Smooth muscle cell (in vitro differentiated cells): ENCODE data around the gene CA6. TPM values are rescaled to one million over a fixed set of nuclear protein-coding genes. Genes with fewer than 3 reads are reported as not detected.

Source experiments
- DNase-seq: peaks from one replicate; lab custom pipeline; 2025; ENCODE audit not compliant: unreplicated experiment; lab: John Stamatoyannopoulos, UW
- H2AFZ ChIP-seq: fragments of 200-600 bp; sonication (generic); 2 replicates; pipeline ENCODE4 v1.6.0; 2016; ENCODE audit warnings: antibody characterized with exemption, low read depth, mild to moderate bottlenecking
- H3F3A ChIP-seq: fragments of 200-600 bp; sonication (generic); 2 replicates; pipeline ENCODE4 v1.6.0; 2017; ENCODE audit warnings: antibody characterized with exemption, low read depth
- H3K27ac ChIP-seq: fragments of 200-600 bp; sonication (generic); 2 replicates; pipeline ENCODE4 v1.5.1; 2016; ENCODE audit warnings: low read depth, mild to moderate bottlenecking
- H3K27me3 ChIP-seq: fragments of 200-600 bp; sonication (generic); 2 replicates; pipeline ENCODE4 v1.6.1; 2016; ENCODE audit warnings: low read depth, mild to moderate bottlenecking
- H3K36me3 ChIP-seq: fragments of 200-600 bp; sonication (generic); 2 replicates; pipeline ENCODE4 v1.5.1; 2016; ENCODE audit warnings: low read depth
- H3K4me1 ChIP-seq: fragments of 200-600 bp; sonication (generic); 2 replicates; pipeline ENCODE4 v1.5.1; 2016; ENCODE audit warnings: low read depth
- H3K4me2 ChIP-seq: fragments of 200-600 bp; sonication (generic); 2 replicates; pipeline ENCODE4 v1.6.0; 2016; ENCODE audit warnings: mild to moderate bottlenecking
- H3K4me3 ChIP-seq: fragments of 200-600 bp; sonication (generic); 2 replicates; pipeline ENCODE4 v1.5.1; 2016; ENCODE audit warnings: mild to moderate bottlenecking
- H3K79me2 ChIP-seq: fragments of 200-600 bp; sonication (generic); 2 replicates; pipeline ENCODE4 v1.6.0; 2016; ENCODE audit warnings: low read depth, mild to moderate bottlenecking
- H3K9ac ChIP-seq: fragments of 200-600 bp; sonication (generic); 2 replicates; pipeline ENCODE4 v1.6.0; 2016; ENCODE audit warnings: low read depth
- H3K9me3 ChIP-seq: fragments of 200-600 bp; sonication (generic); replicated peaks from 2 replicates; pipeline ENCODE4 v1.5.1; 2016; ENCODE audit warnings: low read depth
- H4K20me1 ChIP-seq: fragments of 200-600 bp; sonication (generic); 2 replicates; pipeline ENCODE4 v1.6.0; 2016; ENCODE audit warnings: low read depth
- CTCF ChIP-seq: fragments of 200-600 bp; sonication (generic); IDR thresholded peaks from 2 replicates; pipeline ENCODE4 v1.5.1; 2017; ENCODE audit warnings: borderline replicate concordance, mild to moderate bottlenecking, antibody characterized with exemption; ENCODE audit not compliant: insufficient read depth, poor library complexity, severe bottlenecking
- WGBS: methylation state at CpG from one replicate; pipeline ENCODE4 v1.1.7; 2016; ENCODE audit warnings: low lambda C conversion rate; 5-methylcytosine and 5-hydroxymethylcytosine counted together
- polyA plus RNA-seq: library from polyadenylated mRNA; unstranded; fragments of >200 nt; fragmentation: Nextera tagmentation; extraction: Ambion mirVana; gene quantifications from 2 replicates; pipeline ENCODE4 v1.2.1, GENCODE V29; 2016
- total RNA-seq: library from RNA; depleted of rRNA; stranded (reverse); fragments of >200 nt; gene quantifications from 2 replicates; pipeline ENCODE4 v1.2.3, GENCODE V29; 2014

Gene CA6
- total and polyA plus RNA-seq, 2 experiments from 2014 or later: not detected

GRCh38 chr1:8981169-8981568 lies 35.5 kb downstream of the CA6 start:
- no peak for TF ChIP-seq CTCF
- no peaks in the 10 kb centered on the region for H3K4me1 ChIP-seq
- no peaks in the 10 kb centered on the region for H3K9me3 ChIP-seq
- H3K9ac ChIP-seq: no peak overlapping the region
- H3K36me3 ChIP-seq: no peaks in the 10 kb centered on the region
- WGBS: 82% methylated on average over 2 of the region's 2 CpGs
- H3K27ac ChIP-seq: no peak overlapping the region
- H3K27me3 ChIP-seq: no peaks in the 10 kb centered on the region
- DNase-seq: no peak
- no peak overlapping the region for H3K4me2 ChIP-seq
- H4K20me1 ChIP-seq: no peaks in the 10 kb centered on the region
- H3K79me2 ChIP-seq: no peaks in the 10 kb centered on the region
- no peak overlapping the region for H3K4me3 ChIP-seq
- H3F3A ChIP-seq: no peaks in the 10 kb centered on the region
- H2AFZ ChIP-seq: no peak overlapping the region

GRCh38 chr1:8984203-8984602 lies 38.5 kb downstream of the CA6 start:
- no peaks in the 10 kb centered on the region for H3K27me3 ChIP-seq
- H3K79me2 ChIP-seq: no peaks in the 10 kb centered on the region
- H4K20me1 ChIP-seq: no peaks in the 10 kb centered on the region
- no peak for TF ChIP-seq CTCF
- no peaks in the 10 kb centered on the region for H3K4me1 ChIP-seq
- H3F3A ChIP-seq: no peaks in the 10 kb centered on the region
- H3K4me2 ChIP-seq: no peak overlapping the region
- H3K27ac ChIP-seq: no peak overlapping the region
- no peak overlapping the region for H3K9ac ChIP-seq
- H2AFZ ChIP-seq: no peak overlapping the region
- H3K9me3 ChIP-seq: no peaks in the 10 kb centered on the region
- 82% methylated on average over 2 of the region's 2 CpGs for WGBS
- H3K4me3 ChIP-seq: no peak overlapping the region
- no peak for DNase-seq
- H3K36me3 ChIP-seq: no peaks in the 10 kb centered on the region

GRCh38 chr1:8984990-8985389 lies 39.3 kb downstream of the CA6 start:
- H3K27ac ChIP-seq: no peak overlapping the region
- DNase-seq: no peak
- H2AFZ ChIP-seq: no peak overlapping the region
- no peak overlapping the region for H3K4me3 ChIP-seq
- WGBS: 92% methylated on average over 8 of the region's 8 CpGs
- H3K79me2 ChIP-seq: no peaks in the 10 kb centered on the region
- no peaks in the 10 kb centered on the region for H3K27me3 ChIP-seq
- H3K9me3 ChIP-seq: no peaks in the 10 kb centered on the region
- no peaks in the 10 kb centered on the region for H3K36me3 ChIP-seq
- no peak overlapping the region for H3K9ac ChIP-seq
- no peaks in the 10 kb centered on the region for H3K4me1 ChIP-seq
- H4K20me1 ChIP-seq: no peaks in the 10 kb centered on the region
- H3K4me2 ChIP-seq: no peak overlapping the region
- H3F3A ChIP-seq: no peaks in the 10 kb centered on the region
- TF ChIP-seq CTCF: no peak
